Endodermal cell (in vitro differentiated cells): ENCODE results near the gene TUBB8. TPM values are rescaled to one million over a fixed set of nuclear protein-coding genes. Genes with fewer than 3 reads are reported as not detected.
"Not testable (repeated sequence)": the region's sequence is repeated elsewhere in the genome, so short reads cannot be mapped to it uniquely, and the experiment has no call there.

Experiments
- DNase-seq: peaks from one replicate; pipeline ENCODE4 v3.0.0-alpha.2; 2017
- H3K27ac ChIP-seq: 2 replicates; pipeline ENCODE4 v1.5.1; 2013; ENCODE audit warnings: mild to moderate bottlenecking, low read depth, low read length, moderate library complexity
- H3K27me3 ChIP-seq: 2 replicates; pipeline ENCODE4 v1.6.1; 2013; ENCODE audit warnings: mild to moderate bottlenecking, low read length, moderate library complexity; ENCODE audit not compliant: insufficient read depth, control insufficient read depth, poor library complexity, severe bottlenecking
- H3K36me3 ChIP-seq: 2 replicates; pipeline ENCODE4 v1.7.0; 2013; ENCODE audit warnings: mild to moderate bottlenecking, low read length, moderate library complexity; ENCODE audit not compliant: control insufficient read depth, insufficient read depth
- H3K4me1 ChIP-seq: one replicate; pipeline ENCODE4 v1.7.0; 2013; ENCODE audit warnings: low read length; ENCODE audit not compliant: control insufficient read depth, insufficient read depth
- H3K4me3 ChIP-seq: 2 replicates; pipeline ENCODE4 v1.5.1; 2013; ENCODE audit warnings: mild to moderate bottlenecking, low read length, moderate library complexity
- H3K9ac ChIP-seq: 2 replicates; pipeline ENCODE4 v1.6.1; 2013; ENCODE audit warnings: mild to moderate bottlenecking, low read length, moderate library complexity; ENCODE audit not compliant: poor library complexity, severe bottlenecking; ENCODE audit errors: extremely low read depth
- H3K9me3 ChIP-seq: 2 replicates; pipeline ENCODE4 v1.6.1; 2013; ENCODE audit warnings: mild to moderate bottlenecking, low read length, moderate library complexity; ENCODE audit not compliant: control insufficient read depth
- H3K27ac Mint-ChIP-seq: 2 replicates; pipeline ENCODE4 v1.8.0; 2020; ENCODE audit warnings: mixed read lengths
- H3K27me3 Mint-ChIP-seq: 2 replicates; pipeline ENCODE4 v1.8.0; 2021; ENCODE audit warnings: mild to moderate bottlenecking, mixed read lengths; ENCODE audit not compliant: insufficient read depth
- H3K36me3 Mint-ChIP-seq: 2 replicates; pipeline ENCODE4 v1.8.0; 2020; ENCODE audit warnings: low read depth, mixed read lengths
- H3K4me1 Mint-ChIP-seq: 2 replicates; pipeline ENCODE4 v1.8.0; 2020; ENCODE audit warnings: mixed read lengths
- H3K4me3 Mint-ChIP-seq: 2 replicates; pipeline ENCODE4 v1.8.0; 2020; ENCODE audit warnings: mild to moderate bottlenecking, moderate library complexity, mixed read lengths
- H3K9me3 Mint-ChIP-seq: 2 replicates; pipeline ENCODE4 v1.8.0; 2020; ENCODE audit warnings: mild to moderate bottlenecking, mixed read lengths
- WGBS, 2 experiments: methylation state at CpG; one replicate each; pipeline versions ENCODE4 v1.1.5 to v1.1.7; 2013; ENCODE audit warnings: missing lambda C conversion rate in 2 of 2, mixed read lengths in 1 of 2; ENCODE audit not compliant: insufficient coverage in 1 of 2, insufficient read length in 1 of 2; 5-methylcytosine and 5-hydroxymethylcytosine counted together
- total RNA-seq, 2 donors: library from RNA; stranded (reverse); fragmentation: NEBNext Ultra II Directional in 1 of 2; extraction: Animal tissue kit (Norgen Biotek cat#: 25700) in 1 of 2; gene quantifications; 2 replicates in 1 of 2; 3 replicates in 1 of 2; pipeline ENCODE4 v1.2.1, GENCODE V29; 2021
- TF ChIP-seq, protein P1 (sequence below): fragments of 200-600 bp; sonication (generic); conservative IDR thresholded peaks from 2 replicates; pipeline ENCODE4 v1.5.0; 2021; ENCODE audit warnings: antibody characterized with exemption, mild to moderate bottlenecking

TUBB8 gene
- total RNA-seq, 2 donors from 2014 or later = 0.90 to 1.9 TPM

- H3K27me3 ChIP-seq = peaks cover 21% of the 10 kb centered on the region
- H3K36me3 ChIP-seq, H3K4me1 Mint-ChIP-seq, H3K4me1 ChIP-seq, H3K9me3 ChIP-seq, H3K27ac ChIP-seq, H3K36me3 Mint-ChIP-seq, H3K9me3 Mint-ChIP-seq: not testable (repeated sequence)
- peak overlapping the region; percentile 76 for H3K27ac Mint-ChIP-seq
- TF ChIP-seq, protein P1, sequence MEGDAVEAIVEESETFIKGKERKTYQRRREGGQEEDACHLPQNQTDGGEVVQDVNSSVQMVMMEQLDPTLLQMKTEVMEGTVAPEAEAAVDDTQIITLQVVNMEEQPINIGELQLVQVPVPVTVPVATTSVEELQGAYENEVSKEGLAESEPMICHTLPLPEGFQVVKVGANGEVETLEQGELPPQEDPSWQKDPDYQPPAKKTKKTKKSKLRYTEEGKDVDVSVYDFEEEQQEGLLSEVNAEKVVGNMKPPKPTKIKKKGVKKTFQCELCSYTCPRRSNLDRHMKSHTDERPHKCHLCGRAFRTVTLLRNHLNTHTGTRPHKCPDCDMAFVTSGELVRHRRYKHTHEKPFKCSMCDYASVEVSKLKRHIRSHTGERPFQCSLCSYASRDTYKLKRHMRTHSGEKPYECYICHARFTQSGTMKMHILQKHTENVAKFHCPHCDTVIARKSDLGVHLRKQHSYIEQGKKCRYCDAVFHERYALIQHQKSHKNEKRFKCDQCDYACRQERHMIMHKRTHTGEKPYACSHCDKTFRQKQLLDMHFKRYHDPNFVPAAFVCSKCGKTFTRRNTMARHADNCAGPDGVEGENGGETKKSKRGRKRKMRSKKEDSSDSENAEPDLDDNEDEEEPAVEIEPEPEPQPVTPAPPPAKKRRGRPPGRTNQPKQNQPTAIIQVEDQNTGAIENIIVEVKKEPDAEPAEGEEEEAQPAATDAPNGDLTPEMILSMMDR = peak; percentile 90
- 13 to 19% methylated on average over 32 to 65 of the region's 65 CpGs for WGBS, 2 experiments
- peak overlapping the region; percentile 77 for H3K4me3 Mint-ChIP-seq
- H3K9ac ChIP-seq = peak overlapping the region; percentile 25
- H3K27me3 Mint-ChIP-seq = peaks cover 45% of the 10 kb centered on the region
- peak; percentile 86 for DNase-seq
- peak overlapping the region; percentile 82 for H3K4me3 ChIP-seq
Measured at GRCh38 chr10:73543-74265, 24.6 kb upstream of the TUBB8 start.

GRCh38 chr10:68156-68555, 19.1 kb upstream of the TUBB8 start:
- not testable (repeated sequence) for DNase-seq, H3K27me3 Mint-ChIP-seq, H3K4me1 ChIP-seq, H3K27me3 ChIP-seq, H3K27ac Mint-ChIP-seq, H3K27ac ChIP-seq, H3K4me1 Mint-ChIP-seq, H3K9me3 ChIP-seq, H3K4me3 ChIP-seq, H3K36me3 Mint-ChIP-seq, H3K9ac ChIP-seq, H3K9me3 Mint-ChIP-seq, H3K36me3 ChIP-seq, H3K4me3 Mint-ChIP-seq
- 65 to 67% methylated on average over 4 to 5 of the region's 5 CpGs for WGBS, 2 experiments

- H3K36me3 ChIP-seq = not testable (repeated sequence)
Measured at GRCh38 chr10:49926-50325, 830 bp upstream of the TUBB8 start.

DNA sequence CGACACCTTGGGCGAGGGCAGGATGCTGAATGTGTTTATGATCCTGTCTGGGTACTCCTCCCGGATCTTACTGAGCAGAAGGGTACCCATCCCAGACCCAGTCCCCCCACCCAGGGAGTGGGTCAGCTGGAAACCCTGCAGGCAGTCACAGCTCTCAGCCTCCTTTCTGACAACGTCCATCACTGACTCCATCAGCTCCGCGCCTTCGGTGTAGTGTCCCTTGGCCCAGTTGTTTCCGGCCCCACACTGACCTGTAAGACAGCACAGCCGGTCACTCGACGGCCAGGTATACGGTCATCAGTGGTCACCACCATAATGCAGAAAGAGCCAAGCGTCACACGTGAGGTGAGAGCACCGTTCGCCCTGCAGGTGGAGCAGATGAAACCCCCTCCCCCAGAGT, 1.2 kb downstream of the TUBB8 start:
- 74 to 88% methylated on average over 4 to 16 of the region's 16 CpGs for WGBS, 2 experiments
- H3K27me3 Mint-ChIP-seq, H3K36me3 Mint-ChIP-seq, DNase-seq, H3K9me3 ChIP-seq, H3K9ac ChIP-seq, H3K4me1 Mint-ChIP-seq, H3K9me3 Mint-ChIP-seq, H3K27ac ChIP-seq, H3K27me3 ChIP-seq, H3K4me3 ChIP-seq, H3K36me3 ChIP-seq, H3K4me1 ChIP-seq, H3K27ac Mint-ChIP-seq, H3K4me3 Mint-ChIP-seq: not testable (repeated sequence)

More at GRCh38 chr10:49926-50325, 830 bp upstream of the TUBB8 start:
- H3K9me3 ChIP-seq, H3K27ac Mint-ChIP-seq, H3K27me3 Mint-ChIP-seq, H3K9ac ChIP-seq, H3K36me3 Mint-ChIP-seq, H3K4me3 ChIP-seq, H3K4me1 ChIP-seq, DNase-seq, H3K9me3 Mint-ChIP-seq, H3K4me3 Mint-ChIP-seq, H3K4me1 Mint-ChIP-seq, H3K27me3 ChIP-seq, H3K27ac ChIP-seq: not testable (repeated sequence)
- WGBS, 2 experiments = 77 to 93% methylated on average over 2 of the region's 2 CpGs

DNA sequence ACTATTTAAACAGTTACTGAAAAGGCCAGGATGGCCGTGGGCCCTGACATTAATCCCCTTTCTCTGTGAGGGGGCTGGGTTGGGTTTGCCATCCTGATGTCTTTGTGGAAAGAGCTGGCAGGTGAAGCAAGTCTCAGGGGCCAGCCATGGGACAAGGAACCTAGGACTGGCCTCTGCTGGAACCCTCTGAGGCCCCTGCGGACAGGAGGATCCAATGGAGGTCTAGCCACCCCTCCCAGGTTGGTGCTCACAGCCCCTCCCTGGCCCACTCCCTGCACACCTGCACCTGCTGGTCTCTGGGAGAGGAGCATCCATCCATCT, 35.8 kb downstream of the TUBB8 start:
- H3K27me3 ChIP-seq, H3K9me3 ChIP-seq, H3K4me1 ChIP-seq, H3K27ac Mint-ChIP-seq, H3K9me3 Mint-ChIP-seq, H3K36me3 Mint-ChIP-seq, H3K27ac ChIP-seq, H3K9ac ChIP-seq, H3K27me3 Mint-ChIP-seq, H3K4me3 Mint-ChIP-seq, H3K4me3 ChIP-seq, H3K36me3 ChIP-seq, H3K4me1 Mint-ChIP-seq, DNase-seq: not testable (repeated sequence)
- WGBS, 2 experiments = 56% methylated on average over 1 of the region's 2 CpGs; no CpG with 5 or more reads in 1 of the 2 experiments

- H3K27ac Mint-ChIP-seq, H3K27ac ChIP-seq, H3K4me3 ChIP-seq, H3K36me3 ChIP-seq, H3K4me1 ChIP-seq, H3K4me1 Mint-ChIP-seq, H3K27me3 Mint-ChIP-seq, H3K36me3 Mint-ChIP-seq, DNase-seq, H3K27me3 ChIP-seq, H3K9me3 Mint-ChIP-seq, H3K4me3 Mint-ChIP-seq, H3K9me3 ChIP-seq, H3K9ac ChIP-seq: not testable (repeated sequence)
- WGBS, 2 experiments = no CpG with 5 or more reads among the region's 15 CpGs
Measured at GRCh38 chr10:12444-13314, 36.4 kb downstream of the TUBB8 start.
